Stimulated activated naive CD8-positive, alpha-beta T cell treated with anti-CD3 and anti-CD28 coated beads, Interleukin-15, Interleukin-2, amounts not matched to agents 100 U/mL and 50 U/mL, for 24 hours (primary cell): ENCODE data around the gene SESTD1.
"Not testable (repeated sequence)": the region's sequence is repeated elsewhere in the genome, so short reads cannot be mapped to it uniquely, and the experiment has no call there.

Experiments
- ATAC-seq: fragments of 150-1000 bp; cut with Tn5 transposase; one replicate; pipeline ENCODE4 v1.10.0; 2021
- DNase-seq: peaks from one replicate; pipeline ENCODE4 v3.0.0; 2021

The SESTD1 gene

GRCh38 chr2:179106676-179107428 is 157.8 kb downstream of the SESTD1 start:
- ATAC-seq: peak; percentile 54
- DNase-seq: no peak

GRCh38 chr2:179106342-179106675 is 158.3 kb downstream of the SESTD1 start:
- no peak for DNase-seq
- ATAC-seq: no peak

GRCh38 chr2:179104736-179105135 is 159.9 kb downstream of the SESTD1 start:
- DNase-seq: no peak
- ATAC-seq: no peak

GRCh38 chr2:179098080-179098689 is 166.4 kb downstream of the SESTD1 start:
- ATAC-seq (no peak), DNase-seq (no peak)

- no peak for ATAC-seq
- DNase-seq: no peak
Measured at GRCh38 chr2:179097131-179097530, 167.5 kb downstream of the SESTD1 start.

GRCh38 chr2:179096090-179096489 is 168.5 kb downstream of the SESTD1 start:
- ATAC-seq: peak; percentile 57
- no peak for DNase-seq

- not testable (repeated sequence) for DNase-seq, ATAC-seq
Measured at GRCh38 chr2:179092912-179093311, 171.7 kb downstream of the SESTD1 start.

- DNase-seq (no peak), ATAC-seq (no peak)
Measured at GRCh38 chr2:179082697-179083096, 181.9 kb downstream of the SESTD1 start.

- DNase-seq (no peak), ATAC-seq (no peak)
Measured at GRCh38 chr2:179081954-179082353, 182.7 kb downstream of the SESTD1 start.

- DNase-seq (no peak), ATAC-seq (no peak)
Measured at GRCh38 chr2:179072527-179072926, 192.1 kb downstream of the SESTD1 start.

- ATAC-seq: no peak
- no peak for DNase-seq
Measured at GRCh38 chr2:179071810-179072355, 192.7 kb downstream of the SESTD1 start.

- DNase-seq (no peak), ATAC-seq (no peak)
Measured at GRCh38 chr2:179070895-179071294, 193.7 kb downstream of the SESTD1 start.

GRCh38 chr2:179069685-179070084 is 194.9 kb downstream of the SESTD1 start:
- no peak for DNase-seq
- ATAC-seq: no peak

GRCh38 chr2:179068991-179069643 is 195.5 kb downstream of the SESTD1 start:
- ATAC-seq: no peak

GRCh38 chr2:179059026-179059700 is 205.5 kb downstream of the SESTD1 start:
- no peak for ATAC-seq
- DNase-seq: no peak

More at GRCh38 chr2:179068991-179069643, 195.5 kb downstream of the SESTD1 start:
- DNase-seq: no peak

- DNase-seq (no peak), ATAC-seq (no peak)
Measured at GRCh38 chr2:179057737-179058136, 206.9 kb downstream of the SESTD1 start.

GRCh38 chr2:179053568-179053967 is 211.1 kb downstream of the SESTD1 start:
- not testable (repeated sequence) for DNase-seq, ATAC-seq
